ENCODE results near the gene PDE6B. TPM values are rescaled to one million over a fixed set of nuclear protein-coding genes. Genes with fewer than 3 reads are reported as not detected.

Gene PDE6B
- total RNA-seq, 1 experiment from 2014 or later = not detected

GRCh38 chr4:683247-683897, 58.0 kb downstream of the PDE6B start:
- Histone ChIP-seq H3K27me3 (replicated peaks; ENCODE audit: control insufficient read depth, insufficient read depth, low read length) (no peaks in the 10 kb centered on the region), H3K4me1 (peaks cover 26% of the 10 kb centered on the region), H3K36me3 (ENCODE audit: control insufficient read depth, insufficient read depth, low read length) (no peaks in the 10 kb centered on the region), H3K9me3 (no peaks in the 10 kb centered on the region), H3K4me3 (ENCODE audit: low read depth, low read length) (no peak overlapping the region)
- peaks cover 13% of the 10 kb centered on the region for H3K36me3 Mint-ChIP-seq (ENCODE audit: insufficient read depth, unreplicated experiment)
- no peak for DNase-seq
- no peak overlapping the region for H3K4me3 Mint-ChIP-seq (ENCODE audit: unreplicated experiment)
- H3K27me3 Mint-ChIP-seq (ENCODE audit: insufficient read depth, unreplicated experiment) = no peaks in the 10 kb centered on the region
- H3K9me3 Mint-ChIP-seq (ENCODE audit: unreplicated experiment) = no peaks in the 10 kb centered on the region
- intact Hi-C loops (cut with micrococcal nuclease; ENCODE audit: unreplicated experiment) = no loop called here
- POLR2A ChIA-PET = no interaction called here
- CTCF ChIA-PET = interaction anchor here (0.6 to 0.7 kb wide), 2 partner anchors 16 to 41 kb away, joined by 3 to 4 read pairs; no protein-coding TSS in a partner anchor
- TF ChIP-seq CTCF (IDR thresholded peaks at IDR 0.05; ENCODE audit: insufficient read depth in 1 of 2, low read depth in 1 of 2, low read length in 1 of 2, severe bottlenecking in 1 of 2, unreplicated experiment in 1 of 2) = no peak
- H3K27ac Mint-ChIP-seq (ENCODE audit: unreplicated experiment) = no peak overlapping the region
- no TSS peak for BruUV-seq (replicated peaks)
- peaks cover 6% of the 10 kb centered on the region for H3K4me1 Mint-ChIP-seq (ENCODE audit: low read depth, unreplicated experiment)

GRCh38 chr4:683982-684622, 58.7 kb downstream of the PDE6B start:
- Mint-ChIP-seq H3K9me3 (ENCODE audit: unreplicated experiment) (no peaks in the 10 kb centered on the region), H3K27me3 (ENCODE audit: insufficient read depth, unreplicated experiment) (no peaks in the 10 kb centered on the region), H3K4me1 (ENCODE audit: low read depth, unreplicated experiment) (peaks cover 6% of the 10 kb centered on the region), H3K36me3 (ENCODE audit: insufficient read depth, unreplicated experiment) (peaks cover 13% of the 10 kb centered on the region), H3K27ac (ENCODE audit: unreplicated experiment) (no peak overlapping the region), H3K4me3 (ENCODE audit: unreplicated experiment) (no peak overlapping the region)
- CTCF ChIA-PET = interaction anchor here (0.6 to 0.9 kb wide), 4 partner anchors 10 to 248 kb away, joined by 3 to 5 read pairs (median 4); partner anchors contain the start of genes ATP5ME, GAK, MYL5 and TMEM175
- Histone ChIP-seq H3K9me3 (no peaks in the 10 kb centered on the region), H3K27me3 (replicated peaks; ENCODE audit: control insufficient read depth, insufficient read depth, low read length) (no peaks in the 10 kb centered on the region), H3K36me3 (ENCODE audit: control insufficient read depth, insufficient read depth, low read length) (no peaks in the 10 kb centered on the region), H3K4me3 (ENCODE audit: low read depth, low read length) (no peak overlapping the region), H3K4me1 (peaks cover 26% of the 10 kb centered on the region)
- peak in 1 of 2 experiments; percentile 61 for DNase-seq
- no TSS peak for BruUV-seq (replicated peaks)
- TF ChIP-seq CTCF (IDR thresholded peaks at IDR 0.05; ENCODE audit: insufficient read depth in 1 of 2, low read depth in 1 of 2, low read length in 1 of 2, severe bottlenecking in 1 of 2, unreplicated experiment in 1 of 2) = peak; percentile 35 to 52
- POLR2A ChIA-PET = no interaction called here
- intact Hi-C loops (cut with micrococcal nuclease; ENCODE audit: unreplicated experiment) = no loop called here

- Mint-ChIP-seq H3K27ac (ENCODE audit: unreplicated experiment) (no peak overlapping the region), H3K4me3 (ENCODE audit: unreplicated experiment) (no peak overlapping the region), H3K9me3 (ENCODE audit: unreplicated experiment) (no peaks in the 10 kb centered on the region), H3K36me3 (ENCODE audit: insufficient read depth, unreplicated experiment) (peaks cover 17% of the 10 kb centered on the region), H3K27me3 (ENCODE audit: insufficient read depth, unreplicated experiment) (no peaks in the 10 kb centered on the region), H3K4me1 (ENCODE audit: low read depth, unreplicated experiment) (peaks cover 6% of the 10 kb centered on the region)
- TF ChIP-seq CTCF (IDR thresholded peaks at IDR 0.05; ENCODE audit: insufficient read depth in 1 of 2, low read depth in 1 of 2, low read length in 1 of 2, severe bottlenecking in 1 of 2, unreplicated experiment in 1 of 2) = no peak
- no peak for DNase-seq
- intact Hi-C loops (cut with micrococcal nuclease; ENCODE audit: unreplicated experiment) = no loop called here
- H3K27me3 ChIP-seq (replicated peaks; ENCODE audit: control insufficient read depth, insufficient read depth, low read length) = no peaks in the 10 kb centered on the region
- H3K36me3 ChIP-seq (ENCODE audit: control insufficient read depth, insufficient read depth, low read length) = no peaks in the 10 kb centered on the region
- ChIA-PET CTCF (interaction anchor here (0.8 to 0.9 kb wide), 2 partner anchors 11 to 247 kb away, joined by 3 to 5 read pairs; partner anchors contain the start of genes ATP5ME, GAK, MYL5 and TMEM175), POLR2A (no interaction called here)
- no peak overlapping the region for H3K4me3 ChIP-seq (ENCODE audit: low read depth, low read length)
- H3K9me3 ChIP-seq = no peaks in the 10 kb centered on the region
- peaks cover 26% of the 10 kb centered on the region for H3K4me1 ChIP-seq
- BruUV-seq (replicated peaks) = no TSS peak
Observed at GRCh38 chr4:684623-685327, 59.4 kb downstream of the PDE6B start.
